Pulmonary artery endothelial cell (primary cell): Measurements from ENCODE around the gene ANKRD44. TPM values are rescaled to one million over a fixed set of nuclear protein-coding genes. Genes with fewer than 3 reads are reported as not detected.

Experiments
- DNase-seq: peaks from one replicate; pipeline ENCODE4 v3.0.0-alpha.2; 2011; ENCODE audit warnings: low read depth, low spot score
- total RNA-seq: library from RNA; depleted of rRNA; stranded (reverse); fragments of >200 nt; gene quantifications from 2 replicates; pipeline ENCODE4 v1.2.3, GENCODE V29; 2014

Gene ANKRD44
- total RNA-seq, 1 donor from 2014 or later, result 13.7 TPM

GRCh38 chr2:196959734-196960338, 350.7 kb downstream of the ANKRD44 start:
- DNase-seq, result no peak

GRCh38 chr2:196959281-196959680, 351.3 kb downstream of the ANKRD44 start:
- DNase-seq, result no peak

GRCh38 chr2:196957881-196958525, 352.6 kb downstream of the ANKRD44 start:
- no peak for DNase-seq

- DNase-seq, result no peak
These were observed 353.1 kb downstream of the ANKRD44 start for GRCh38 chr2:196957442-196957841.

- no peak for DNase-seq
These were observed 354.5 kb downstream of the ANKRD44 start for GRCh38 chr2:196956069-196956468.

GRCh38 chr2:196955036-196955435, 355.5 kb downstream of the ANKRD44 start:
- DNase-seq, result no peak

- no peak for DNase-seq
These were observed 356.6 kb downstream of the ANKRD44 start for GRCh38 chr2:196954001-196954400.

- DNase-seq, result no peak
These were observed 357.6 kb downstream of the ANKRD44 start for GRCh38 chr2:196952936-196953335.

- no peak for DNase-seq
These were observed 358.6 kb downstream of the ANKRD44 start for GRCh38 chr2:196951973-196952372.

- no peak for DNase-seq
These were observed 361.5 kb downstream of the ANKRD44 start for GRCh38 chr2:196949116-196949515.

- DNase-seq, result no peak
These were observed 366.0 kb downstream of the ANKRD44 start for GRCh38 chr2:196944570-196944969.

- no peak for DNase-seq
These were observed 369.0 kb downstream of the ANKRD44 start for GRCh38 chr2:196941398-196942078.

GRCh38 chr2:196939371-196939770, 371.2 kb downstream of the ANKRD44 start:
- DNase-seq, result no peak

Other genes with a start within 250 kb of the ANKRD44 start
- 162 and 212 TPM in 2 replicates for gene SF3B1, start 124.2 kb upstream of the ANKRD44 start, total RNA-seq
- gene COQ10B, start 142.8 kb upstream of the ANKRD44 start, total RNA-seq, result 26.1 and 28.7 TPM in 2 replicates
- 183 and 512 TPM in 2 replicates for gene HSPD1, start 189.1 kb upstream of the ANKRD44 start, total RNA-seq
- 115 and 245 TPM in 2 replicates for gene HSPE1, start 189.6 kb upstream of the ANKRD44 start, total RNA-seq
- 36.6 and 43.8 TPM in 2 replicates for gene MOB4, start 205.3 kb upstream of the ANKRD44 start, total RNA-seq